Mesendoderm (in vitro differentiated cells): ENCODE results near the gene GLA.

Experiments used
- DNase-seq: peaks from one replicate; pipeline ENCODE4 v3.0.0; 2013
- H2AK5ac ChIP-seq: 2 replicates; pipeline ENCODE4 v1.6.1; 2013; ENCODE audit warnings: low read length, inconsistent platforms
- H2BK120ac ChIP-seq: 2 replicates; pipeline ENCODE4 v1.6.1; 2013; ENCODE audit warnings: low read depth, mild to moderate bottlenecking, low read length, moderate library complexity, mixed read lengths
- H2BK15ac ChIP-seq: replicated peaks from 2 replicates; pipeline ENCODE4 v1.6.1; 2013; ENCODE audit warnings: low read depth, mild to moderate bottlenecking, moderate library complexity
- H2BK5ac ChIP-seq: 2 replicates; pipeline ENCODE4 v1.6.1; 2013; ENCODE audit warnings: low read length, inconsistent platforms
- H3K18ac ChIP-seq: 2 replicates; pipeline ENCODE4 v1.6.1; 2013; ENCODE audit warnings: mild to moderate bottlenecking, low read length, mixed read lengths
- H3K23ac ChIP-seq: one replicate; pipeline ENCODE4 v1.6.1; 2013; ENCODE audit warnings: low read length
- H3K27ac ChIP-seq: 2 replicates; pipeline ENCODE4 v1.5.1; 2013; ENCODE audit warnings: low read depth, mild to moderate bottlenecking, inconsistent platforms, low read length, moderate library complexity
- H3K27me3 ChIP-seq: 2 replicates; pipeline ENCODE4 v1.6.1; 2013; ENCODE audit warnings: low read length, control low read depth, mild to moderate bottlenecking, inconsistent platforms; ENCODE audit not compliant: insufficient read depth, poor library complexity
- H3K36me3 ChIP-seq: 2 replicates; pipeline ENCODE4 v1.6.1; 2013; ENCODE audit warnings: low read length, inconsistent platforms; ENCODE audit not compliant: control insufficient read depth, insufficient read depth
- H3K4ac ChIP-seq: one replicate; pipeline ENCODE4 v1.6.1; 2013; ENCODE audit warnings: low read depth, mild to moderate bottlenecking, low read length, moderate library complexity
- H3K4me1 ChIP-seq: 2 replicates; pipeline ENCODE4 v1.6.1; 2013; ENCODE audit warnings: low read depth, low read length, inconsistent platforms; ENCODE audit not compliant: control insufficient read depth
- H3K4me2 ChIP-seq: 2 replicates; pipeline ENCODE4 v1.6.1; 2013; ENCODE audit warnings: low read length
- H3K4me3 ChIP-seq: 2 replicates; pipeline ENCODE4 v1.5.1; 2013; ENCODE audit warnings: mild to moderate bottlenecking, low read length
- H3K56ac ChIP-seq: one replicate; pipeline ENCODE4 v1.6.1; 2013; ENCODE audit warnings: low read length
- H3K79me1 ChIP-seq: 2 replicates; pipeline ENCODE4 v1.6.1; 2013; ENCODE audit warnings: low read length, inconsistent platforms
- H3K79me2 ChIP-seq: 2 replicates; pipeline ENCODE4 v1.6.1; 2013; ENCODE audit warnings: mild to moderate bottlenecking, low read length; ENCODE audit not compliant: control insufficient read depth, insufficient read depth
- H3K9ac ChIP-seq: 2 replicates; pipeline ENCODE4 v1.6.1; 2013; ENCODE audit warnings: low read length, inconsistent platforms
- H4K5ac ChIP-seq: one replicate; pipeline ENCODE4 v1.6.1; 2013; ENCODE audit warnings: low read length
- H4K8ac ChIP-seq: one replicate; pipeline ENCODE4 v1.6.1; 2013; ENCODE audit warnings: low read depth, mild to moderate bottlenecking, control low read depth, low read length, moderate library complexity
- WGBS: extraction: QIAGEN DNeasy Blood & Tissue Kit; methylation state at CpG from one replicate; pipeline ENCODE4 v1.1.7; 2013; ENCODE audit warnings: low lambda C conversion rate, missing lambda C conversion rate; ENCODE audit not compliant: insufficient coverage; ENCODE audit errors: extremely low coverage; 5-methylcytosine and 5-hydroxymethylcytosine counted together

The GLA gene

GRCh38 chrX:101362757-101363156 is 45.0 kb downstream of the GLA start:
- H3K27me3 ChIP-seq: no peaks in the 10 kb centered on the region
- H2BK15ac ChIP-seq: no peak overlapping the region
- H3K56ac ChIP-seq: no peak overlapping the region
- H3K36me3 ChIP-seq: no peaks in the 10 kb centered on the region
- H3K79me2 ChIP-seq: no peaks in the 10 kb centered on the region
- no peak overlapping the region for H3K23ac ChIP-seq
- no peak overlapping the region for H2BK5ac ChIP-seq
- no peak overlapping the region for H3K4me2 ChIP-seq
- H3K4me1 ChIP-seq: no peaks in the 10 kb centered on the region
- no peak overlapping the region for H2BK120ac ChIP-seq
- H3K4ac ChIP-seq: no peak overlapping the region
- no peak overlapping the region for H4K8ac ChIP-seq
- H4K5ac ChIP-seq: no peak overlapping the region
- no peak overlapping the region for H3K27ac ChIP-seq
- no peak overlapping the region for H2AK5ac ChIP-seq
- H3K79me1 ChIP-seq: no peaks in the 10 kb centered on the region
- no peak overlapping the region for H3K4me3 ChIP-seq
- H3K9ac ChIP-seq: no peak overlapping the region
- DNase-seq: peak; percentile 66
- no peak overlapping the region for H3K18ac ChIP-seq

GRCh38 chrX:101362116-101362515 is 45.6 kb downstream of the GLA start:
- Histone ChIP-seq H2BK5ac (no peak overlapping the region), H3K36me3 (no peaks in the 10 kb centered on the region), H3K9ac (no peak overlapping the region), H2BK15ac (no peak overlapping the region), H2AK5ac (no peak overlapping the region), H3K4ac (no peak overlapping the region), H4K5ac (no peak overlapping the region), H3K4me1 (no peaks in the 10 kb centered on the region), H3K27ac (no peak overlapping the region), H3K56ac (no peak overlapping the region), H2BK120ac (no peak overlapping the region), H3K79me2 (no peaks in the 10 kb centered on the region), H3K23ac (no peak overlapping the region), H3K18ac (peak overlapping the region; percentile 18), H3K4me3 (no peak overlapping the region), H4K8ac (no peak overlapping the region), H3K4me2 (no peak overlapping the region), H3K27me3 (no peaks in the 10 kb centered on the region), H3K79me1 (no peaks in the 10 kb centered on the region)
- no CpG with 5 or more reads among the region's 3 CpGs for WGBS
- DNase-seq: no peak

GRCh38 chrX:101360390-101360789 is 47.3 kb downstream of the GLA start:
- Histone ChIP-seq H3K18ac (no peak overlapping the region), H4K8ac (no peak overlapping the region), H2BK120ac (no peak overlapping the region), H2AK5ac (no peak overlapping the region), H3K9ac (no peak overlapping the region), H3K4me2 (no peak overlapping the region), H3K4ac (no peak overlapping the region), H3K27me3 (no peaks in the 10 kb centered on the region), H3K4me3 (no peak overlapping the region), H3K36me3 (no peaks in the 10 kb centered on the region), H3K79me2 (no peaks in the 10 kb centered on the region), H2BK5ac (no peak overlapping the region), H3K56ac (no peak overlapping the region), H3K23ac (no peak overlapping the region), H3K27ac (no peak overlapping the region), H3K4me1 (no peaks in the 10 kb centered on the region), H2BK15ac (no peak overlapping the region), H3K79me1 (no peaks in the 10 kb centered on the region), H4K5ac (no peak overlapping the region)
- no peak for DNase-seq
- WGBS: no CpG with 5 or more reads among the region's 7 CpGs

- Histone ChIP-seq H3K79me2 (no peaks in the 10 kb centered on the region), H3K79me1 (no peaks in the 10 kb centered on the region), H3K4ac (no peak overlapping the region), H3K23ac (no peak overlapping the region), H2BK15ac (no peak overlapping the region), H3K56ac (no peak overlapping the region), H3K4me3 (no peak overlapping the region), H4K5ac (no peak overlapping the region), H2BK5ac (no peak overlapping the region), H2AK5ac (no peak overlapping the region), H3K36me3 (no peaks in the 10 kb centered on the region), H3K4me2 (no peak overlapping the region), H3K9ac (no peak overlapping the region), H3K27me3 (no peaks in the 10 kb centered on the region), H3K18ac (no peak overlapping the region), H3K4me1 (no peaks in the 10 kb centered on the region), H3K27ac (no peak overlapping the region), H4K8ac (no peak overlapping the region), H2BK120ac (no peak overlapping the region)
- WGBS: no CpG with 5 or more reads among the region's 1 CpG
- no peak for DNase-seq
These were observed 47.8 kb downstream of the GLA start for GRCh38 chrX:101359966-101360365.

GRCh38 chrX:101357166-101357795 is 50.4 kb downstream of the GLA start:
- H3K36me3 ChIP-seq: no peaks in the 10 kb centered on the region
- no peaks in the 10 kb centered on the region for H3K79me2 ChIP-seq
- no peak overlapping the region for H3K4me2 ChIP-seq
- H3K27ac ChIP-seq: no peak overlapping the region
- no peak overlapping the region for H3K4ac ChIP-seq
- no peak overlapping the region for H2BK5ac ChIP-seq
- no peaks in the 10 kb centered on the region for H3K79me1 ChIP-seq
- no CpG with 5 or more reads among the region's 5 CpGs for WGBS
- H2BK15ac ChIP-seq: no peak overlapping the region
- no peaks in the 10 kb centered on the region for H3K4me1 ChIP-seq
- H4K5ac ChIP-seq: no peak overlapping the region
- H3K9ac ChIP-seq: no peak overlapping the region
- H2AK5ac ChIP-seq: no peak overlapping the region
- no peak overlapping the region for H3K56ac ChIP-seq
- H4K8ac ChIP-seq: no peak overlapping the region
- no peak overlapping the region for H3K23ac ChIP-seq
- peak; percentile 29 for DNase-seq
- H3K4me3 ChIP-seq: no peak overlapping the region
- H2BK120ac ChIP-seq: no peak overlapping the region
- no peak overlapping the region for H3K18ac ChIP-seq
- H3K27me3 ChIP-seq: no peaks in the 10 kb centered on the region

GRCh38 chrX:101349193-101349562 is 58.5 kb downstream of the GLA start:
- Histone ChIP-seq H2AK5ac (no peak overlapping the region), H4K8ac (no peak overlapping the region), H2BK5ac (no peak overlapping the region), H3K4me3 (no peak overlapping the region), H3K79me1 (no peaks in the 10 kb centered on the region), H3K23ac (no peak overlapping the region), H3K27me3 (no peaks in the 10 kb centered on the region), H3K27ac (no peak overlapping the region), H3K4me2 (peak overlapping the region; percentile 38), H3K36me3 (no peaks in the 10 kb centered on the region), H2BK120ac (no peak overlapping the region), H4K5ac (no peak overlapping the region), H3K79me2 (peaks cover 18% of the 10 kb centered on the region), H2BK15ac (no peak overlapping the region), H3K4me1 (no peaks in the 10 kb centered on the region), H3K56ac (peak overlapping the region; percentile 77), H3K18ac (peak overlapping the region; percentile 51), H3K9ac (peak overlapping the region; percentile 73), H3K4ac (peak overlapping the region; percentile 70)
- no CpG with 5 or more reads among the region's 4 CpGs for WGBS
- no peak for DNase-seq
